OCI-LY7 (cell line): ENCODE measurements around the gene PLCL2. TPM values are rescaled to one million over a fixed set of nuclear protein-coding genes. Genes with fewer than 3 reads are reported as not detected.

Source experiments
- BruUV-seq: library from RNA; stranded (reverse); fragments of 400-500 nt; replicated peaks from 2 replicates; lab custom pipeline; 2021; lab: Mats Ljungman, UMichigan
- CTCF ChIA-PET: fragments of 300-600 bp; sonication (Branson Sonifier 250); formaldehyde crosslinking; loops from one replicate; lab custom pipeline; 2022; ENCODE audit warnings: antibody characterized with exemption; ENCODE audit not compliant: unreplicated experiment; lab: Charles Lee
- POLR2A ChIA-PET: fragments of 300-600 bp; sonication (Branson Sonifier 250); formaldehyde crosslinking; loops from one replicate; lab custom pipeline; 2022; ENCODE audit warnings: antibody characterized with exemption; lab: Charles Lee
- DNase-seq: peaks from one replicate; pipeline ENCODE4 v3.0.0-alpha.2; 2015; ENCODE audit warnings: low spot score
- H2AFZ ChIP-seq: fragments of 200-600 bp; sonication (generic), shearing (Covaris generic); 2 replicates; pipeline ENCODE4 v1.6.1; 2014; ENCODE audit warnings: mild to moderate bottlenecking, antibody characterized with exemption, low read length, moderate library complexity
- H3K27ac ChIP-seq: fragments of 200-600 bp; sonication (generic); 2 replicates; pipeline ENCODE4 v1.5.1; 2014; ENCODE audit warnings: mixed run types, low read depth, mild to moderate bottlenecking, moderate library complexity, low read length, inconsistent platforms; ENCODE audit not compliant: poor library complexity, severe bottlenecking
- H3K36me3 ChIP-seq: fragments of 200-600 bp; sonication (generic); 2 replicates; pipeline ENCODE4 v1.6.1; 2014; ENCODE audit warnings: mild to moderate bottlenecking, antibody characterized with exemption, low read length, moderate library complexity, mixed read lengths; ENCODE audit not compliant: insufficient read depth
- H3K4me1 ChIP-seq: fragments of 200-600 bp; sonication (generic); 2 replicates; pipeline ENCODE4 v1.5.1; 2014; ENCODE audit warnings: mild to moderate bottlenecking, low read length; ENCODE audit not compliant: insufficient read depth, poor library complexity, severe bottlenecking
- H3K4me2 ChIP-seq: fragments of 200-600 bp; sonication (generic); 2 replicates; pipeline ENCODE4 v1.6.1; 2014; ENCODE audit warnings: mild to moderate bottlenecking, low read length
- H3K4me3 ChIP-seq: fragments of 200-600 bp; sonication (generic); 2 replicates; pipeline ENCODE4 v1.5.1; 2014; ENCODE audit warnings: mild to moderate bottlenecking, low read depth, low read length; ENCODE audit not compliant: poor library complexity, severe bottlenecking
- H3K79me2 ChIP-seq: fragments of 200-600 bp; sonication (generic); 2 replicates; pipeline ENCODE4 v1.6.1; 2016; ENCODE audit warnings: low read depth, mild to moderate bottlenecking, low read length, moderate library complexity, mixed read lengths; ENCODE audit not compliant: insufficient read depth
- H3K9me2 ChIP-seq: fragments of 200-600 bp; sonication (generic); 2 replicates; pipeline ENCODE4 v1.6.1; 2016; ENCODE audit warnings: mild to moderate bottlenecking, low read length, mixed read lengths; ENCODE audit not compliant: insufficient read depth
- H3K9me3 ChIP-seq: fragments of 200-600 bp; sonication (generic); 2 replicates; pipeline ENCODE4 v1.6.1; 2014; ENCODE audit warnings: mild to moderate bottlenecking, mixed run types, low read length, mixed read lengths
- H4K20me1 ChIP-seq: fragments of 200-600 bp; sonication (generic); 2 replicates; pipeline ENCODE4 v1.6.1; 2014; ENCODE audit warnings: mild to moderate bottlenecking, antibody characterized with exemption, low read length, moderate library complexity, mixed read lengths; ENCODE audit not compliant: insufficient read depth
- CTCF ChIP-seq: fragments of 200-600 bp; sonication (generic); conservative IDR thresholded peaks from 2 replicates; pipeline ENCODE4 v1.5.1; 2014; ENCODE audit warnings: mild to moderate bottlenecking, antibody characterized with exemption, low read length, moderate library complexity, mixed read lengths
- EZH2phosphoT487 ChIP-seq: fragments of 200-600 bp; sonication (generic); IDR thresholded peaks from 2 replicates; pipeline ENCODE4 v1.6.1; 2018; ENCODE audit warnings: low read depth, borderline replicate concordance, mild to moderate bottlenecking, mixed run types, antibody characterized with exemption, low read length, moderate library complexity, mixed read lengths
- intact Hi-C: fragments of 100-400 bp; cut with micrococcal nuclease; formaldehyde crosslinking; loops from one replicate; pipeline ENCODE4 v1.10.0; 2022; ENCODE audit not compliant: unreplicated experiment
- total RNA-seq, 2 experiments: library from RNA; depleted of rRNA in 1 of 2; stranded (reverse); fragments of >200 nt in 1 of 2; shearing (Covaris generic) in 1 of 2; gene quantifications; 2 replicates each; pipeline ENCODE4 v1.2.3, GENCODE V29; 2014 to 2022

PLCL2 gene
- total RNA-seq, 2 experiments from 2014 or later = 34.1 to 41.6 TPM

- CTCF ChIA-PET = no interaction called here
- H2AFZ ChIP-seq = peak overlapping the region; percentile 70
- H3K9me3 ChIP-seq = no peaks in the 10 kb centered on the region
- POLR2A ChIA-PET = interaction anchor here (0.6 to 2.6 kb wide), 4 partner anchors 8 to 147 kb away, joined by 3 to 11 read pairs (median 6); no protein-coding TSS in a partner anchor
- DNase-seq = no peak
- H4K20me1 ChIP-seq = no peaks in the 10 kb centered on the region
- BruUV-seq = no TSS peak
- no peak overlapping the region for H3K27ac ChIP-seq
- peak overlapping the region; percentile 35; the same call in 1 of the 2 replicates for H3K4me2 ChIP-seq
- H3K4me3 ChIP-seq = no peak overlapping the region
- H3K4me1 ChIP-seq = peaks cover 8% of the 10 kb centered on the region
- no peaks in the 10 kb centered on the region for H3K9me2 ChIP-seq
- no peaks in the 10 kb centered on the region for H3K36me3 ChIP-seq
- TF ChIP-seq CTCF (no peak), EZH2phosphoT487 (no peak)
- intact Hi-C loops = no loop called here
- H3K79me2 ChIP-seq = no peaks in the 10 kb centered on the region
Measured at GRCh38 chr3:16849795-16850194, 35.0 kb upstream of the PLCL2 start.

GRCh38 chr3:16855497-16855896, 29.3 kb upstream of the PLCL2 start:
- no peak for DNase-seq
- Histone ChIP-seq H3K4me2 (no peak overlapping the region), H2AFZ (no peak overlapping the region), H3K4me3 (no peak overlapping the region), H3K4me1 (peaks cover 7% of the 10 kb centered on the region), H3K79me2 (no peaks in the 10 kb centered on the region), H4K20me1 (no peaks in the 10 kb centered on the region), H3K9me3 (no peaks in the 10 kb centered on the region), H3K9me2 (no peaks in the 10 kb centered on the region), H3K36me3 (no peaks in the 10 kb centered on the region), H3K27ac (no peak overlapping the region)
- TF ChIP-seq CTCF = no peak
- no peak for TF ChIP-seq EZH2phosphoT487
- ChIA-PET CTCF (no interaction called here), POLR2A (no interaction called here)
- intact Hi-C loops = no loop called here
- no TSS peak for BruUV-seq

- no peak overlapping the region for H3K4me3 ChIP-seq
- no peaks in the 10 kb centered on the region for H3K36me3 ChIP-seq
- BruUV-seq = no TSS peak
- DNase-seq = no peak
- H2AFZ ChIP-seq = no peak overlapping the region
- no peaks in the 10 kb centered on the region for H3K79me2 ChIP-seq
- no peaks in the 10 kb centered on the region for H4K20me1 ChIP-seq
- intact Hi-C loops = no loop called here
- POLR2A ChIA-PET = interaction anchor here (1.5 kb wide), 1 partner anchor 180 kb away, joined by 3 read pairs; no protein-coding TSS in a partner anchor
- H3K9me2 ChIP-seq = no peaks in the 10 kb centered on the region
- peaks cover 7% of the 10 kb centered on the region for H3K4me1 ChIP-seq
- CTCF ChIA-PET = no interaction called here
- H3K9me3 ChIP-seq = no peaks in the 10 kb centered on the region
- H3K4me2 ChIP-seq = no peak overlapping the region
- no peak overlapping the region for H3K27ac ChIP-seq
- no peak for TF ChIP-seq CTCF
- TF ChIP-seq EZH2phosphoT487 = no peak
Measured at GRCh38 chr3:16860234-16860633, 24.5 kb upstream of the PLCL2 start.
